Transverse colon (tissue), 4 donors: ENCODE results near the gene SRRM5. TPM values are rescaled to one million over a fixed set of nuclear protein-coding genes. Genes with fewer than 3 reads are reported as not detected.
A peak's percentile ranks its signal among the peaks of the same experiment; 100 is the strongest.

Source experiments
- DNase-seq: peaks from one replicate; pipeline ENCODE4 v3.0.0-alpha.2; 2019
- H3K27ac ChIP-seq, 4 donors: fragments of 200-600 bp; sonication (generic); 2 replicates each; pipeline ENCODE4 v1.5.1; 2016 to 2018; ENCODE audit warnings: inconsistent platforms in 4 of 4
- H3K27me3 ChIP-seq: fragments of 200-600 bp; sonication (generic); 2 replicates; pipeline ENCODE4 v1.5.1; 2017; ENCODE audit warnings: inconsistent platforms
- H3K36me3 ChIP-seq, 4 donors: fragments of 200-600 bp; sonication (generic); 2 replicates each; pipeline ENCODE4 v1.5.1; 2017 to 2019; ENCODE audit warnings: inconsistent platforms in 4 of 4
- H3K4me1 ChIP-seq, 4 donors: fragments of 200-600 bp; sonication (generic); 2 replicates each; pipeline ENCODE4 v1.5.1; 2017 to 2020; ENCODE audit warnings: inconsistent platforms in 4 of 4
- H3K4me3 ChIP-seq, 4 donors: fragments of 200-600 bp; sonication (generic); 1 replicate in 1 of 4; 2 replicates in 3 of 4; pipeline versions ENCODE4 v1.5.1 to v1.6.1; 2017 to 2019; ENCODE audit warnings: inconsistent platforms in 4 of 4
- H3K9me3 ChIP-seq, 2 donors: fragments of 200-600 bp; sonication (generic); 2 replicates each; pipeline ENCODE4 v1.5.1; 2017 to 2019; ENCODE audit warnings: inconsistent platforms in 2 of 2
- CTCF ChIP-seq, 5 experiments: fragments of 200-600 bp in 3 of 5; fragments of 450-650 bp in 2 of 5; sonication (generic) in 3 of 5; IDR thresholded peaks; 1 replicate in 2 of 5; 2 replicates in 3 of 5; pipeline ENCODE4 v1.5.1; 2016 to 2017; ENCODE audit warnings: antibody characterized with exemption in 5 of 5, inconsistent platforms in 3 of 5, mild to moderate bottlenecking in 2 of 5, moderate library complexity in 1 of 5
- EP300 ChIP-seq: sonication (generic); formaldehyde crosslinking; IDR thresholded peaks from one replicate; pipeline ENCODE4 v1.6.1; 2017; ENCODE audit warnings: antibody characterized with exemption, low read depth
- POLR2A ChIP-seq: fragments of 450-650 bp; IDR thresholded peaks from one replicate; pipeline ENCODE4 v1.6.1; 2016; ENCODE audit warnings: antibody characterized with exemption, mild to moderate bottlenecking, moderate library complexity
- POLR2AphosphoS5 ChIP-seq, 3 donors: sonication (generic); formaldehyde crosslinking; IDR thresholded peaks; one replicate each; pipeline ENCODE4 v1.6.1; 2016; ENCODE audit warnings: antibody characterized with exemption in 3 of 3
- WGBS, 2 donors: methylation state at CpG; one replicate each; pipeline ENCODE4 v1.1.5; 2018; ENCODE audit warnings: low coverage in 1 of 2; 5-methylcytosine and 5-hydroxymethylcytosine counted together
- in situ Hi-C, 4 donors: fragments of 200-750 bp; cut with MboI; loops; one replicate each; pipeline versions ENCODE4 v1.15.0 to v1.15.1; 2017; ENCODE audit warnings: low sequenced_read_pairs in 3 of 4, low pct_ligation_motif_present in 1 of 4, low pct_unique_long_range_greater_than_20kb in 1 of 4
- intact Hi-C: fragments of 100-400 bp; cut with DNase I; formaldehyde crosslinking; loops from one replicate; pipeline ENCODE4 v1.15.1; 2023; ENCODE audit warnings: low total_unique reads
- total RNA-seq, 4 donors: library from RNA; depleted of rRNA; stranded (reverse); fragments of >200 nt; gene quantifications; one replicate each; pipeline ENCODE4 v1.1.0, GENCODE V29; 2016

SRRM5 gene
- total RNA-seq, 4 donors from 2014 or later: 0.14 to 2.2 (median 0.64) TPM; not detected in 1

- intact Hi-C loops: loop anchor here (10.0 kb wide), 1 partner anchor 60 kb away; the partner anchor contains the start of gene ZNF575
- Histone ChIP-seq H3K9me3 (no peaks in the 10 kb centered on the region), H3K27me3 (no peaks in the 10 kb centered on the region), H3K36me3 (peaks cover 0 to 20% (median 9%) of the 10 kb centered on the region in 4 donors), H3K4me1 (peaks cover 25 to 40% (median 31%) of the 10 kb centered on the region in 4 donors), H3K27ac (peak overlapping the region; percentile 86 to 98 (median 96)), H3K4me3 (peak overlapping the region; percentile 44 to 88 (median 62))
- in situ Hi-C loops: no loop called here
- TF ChIP-seq CTCF (IDR thresholded peaks at IDR 0.05) (peak; percentile 57 to 86 (median 75)), POLR2AphosphoS5 (IDR thresholded peaks at IDR 0.05) (peak in 1 of 3 donors; percentile 7), EP300 (no peak), POLR2A (peak; percentile 26)
- 2% methylated on average over 43 of the region's 64 CpGs; no CpG with 5 or more reads in 1 of the 2 donors for WGBS, 2 donors
- DNase-seq: peak; percentile 62
Observed at GRCh38 chr19:43594710-43595604, 16.9 kb upstream of the SRRM5 start.

GRCh38 chr19:43595605-43595998, 16.3 kb upstream of the SRRM5 start:
- TF ChIP-seq POLR2AphosphoS5 (IDR thresholded peaks at IDR 0.05): no peak
- no peak for TF ChIP-seq CTCF (IDR thresholded peaks at IDR 0.05)
- TF ChIP-seq POLR2A: no peak
- no peak for TF ChIP-seq EP300
- WGBS, 2 donors: 1% methylated on average over 18 of the region's 18 CpGs; no CpG with 5 or more reads in 1 of the 2 donors
- in situ Hi-C loops (no loop called here), intact Hi-C loops (loop anchor here (10.0 kb wide), 1 partner anchor 61 kb away; the partner anchor contains the start of gene ZNF575)
- DNase-seq: peak; percentile 28
- H3K27me3 ChIP-seq: no peaks in the 10 kb centered on the region
- H3K27ac ChIP-seq: peak overlapping the region; percentile 86 to 98 (median 96)
- H3K4me3 ChIP-seq: peak overlapping the region; percentile 44 to 88 (median 62)
- H3K9me3 ChIP-seq: no peaks in the 10 kb centered on the region
- H3K4me1 ChIP-seq: peaks cover 25 to 40% (median 31%) of the 10 kb centered on the region in 4 donors
- H3K36me3 ChIP-seq: peaks cover 0 to 20% (median 9%) of the 10 kb centered on the region in 4 donors

GRCh38 chr19:43595999-43596841, 15.7 kb upstream of the SRRM5 start, which contains the start of the genes IRGQ and ZNF576:
IRGQ (minus strand) TSS chr19:43596134; CDS start chr19:43595338, 796 bp downstream.
ZNF576 (plus strand) TSS chr19:43596595; CDS start chr19:43597109, 514 bp downstream.
- Histone ChIP-seq H3K9me3 (no peaks in the 10 kb centered on the region), H3K27me3 (no peaks in the 10 kb centered on the region), H3K4me3 (peak within 1 kb of the TSS; percentile 50 to 88 (median 73)), H3K27ac (peak within 1 kb of the TSS; percentile 86 to 98 (median 96)), H3K36me3 (peaks cover 0 to 20% (median 9%) of the 10 kb centered on the region in 4 donors), H3K4me1 (peaks cover 25 to 40% (median 31%) of the 10 kb centered on the region in 4 donors)
- intact Hi-C loops (loop anchor here (10.0 kb wide), 1 partner anchor 61 kb away; the partner anchor contains the start of gene ZNF575), in situ Hi-C loops (no loop called here)
- DNase-seq: peak; percentile 100
- TF ChIP-seq POLR2A (peak; percentile 93), EP300 (no peak), CTCF (IDR thresholded peaks at IDR 0.05) (peak in 2 of 5 experiments; percentile 12 to 19), POLR2AphosphoS5 (IDR thresholded peaks at IDR 0.05) (peak; percentile 96 to 97 (median 96))
- 1% methylated on average over 55 of the region's 60 CpGs; no CpG with 5 or more reads in 1 of the 2 donors for WGBS, 2 donors
